HG02798 (cell line): ENCODE results near the gene ZBTB8OS.
A peak's percentile ranks its signal among the peaks of the same experiment; 100 is the strongest.
"Not testable (repeated sequence)": the region's sequence is repeated elsewhere in the genome, so short reads cannot be mapped to it uniquely, and the experiment has no call there.

ENCODE experiments used
- ATAC-seq: cut with Tn5 transposase; IDR thresholded peaks from one replicate; pipeline ENCODE4 v1.9.1; 2021; ENCODE audit warnings: mild to moderate bottlenecking; ENCODE audit not compliant: unreplicated experiment, poor library complexity

ZBTB8OS gene

GRCh38 chr1:32650248-32650751, at the start of gene ZBTB8OS:
Gene ZBTB8OS (minus strand): TSS chr1:32650550. CDS start chr1:32650529, 21 bp downstream.
- ATAC-seq, result peak; percentile 64

- not testable (repeated sequence) for ATAC-seq
These were observed 46.6 kb upstream of the ZBTB8OS start for GRCh38 chr1:32696996-32697395.

- no peak for ATAC-seq
These were observed 45.7 kb upstream of the ZBTB8OS start for GRCh38 chr1:32696041-32696440.

- no peak for ATAC-seq
These were observed 45.0 kb upstream of the ZBTB8OS start for GRCh38 chr1:32695098-32695904.

- no peak for ATAC-seq
These were observed 43.3 kb upstream of the ZBTB8OS start for GRCh38 chr1:32693455-32694174.

- no peak for ATAC-seq
These were observed 36.0 kb upstream of the ZBTB8OS start for GRCh38 chr1:32686387-32686786.

- ATAC-seq, result no peak
These were observed 35.1 kb upstream of the ZBTB8OS start for GRCh38 chr1:32685498-32685897.

GRCh38 chr1:32684167-32684811, 33.9 kb upstream of the ZBTB8OS start:
- no peak for ATAC-seq

- no peak for ATAC-seq
These were observed 33.0 kb upstream of the ZBTB8OS start for GRCh38 chr1:32683397-32683796.

- ATAC-seq, result no peak
These were observed 31.6 kb upstream of the ZBTB8OS start for GRCh38 chr1:32681999-32682398.

GRCh38 chr1:32681509-32681908, 31.2 kb upstream of the ZBTB8OS start:
- no peak for ATAC-seq

- no peak for ATAC-seq
These were observed 30.3 kb upstream of the ZBTB8OS start for GRCh38 chr1:32680642-32681041.

GRCh38 chr1:32679993-32680392, 29.6 kb upstream of the ZBTB8OS start:
- ATAC-seq, result not testable (repeated sequence)

- ATAC-seq, result no peak
These were observed 26.6 kb upstream of the ZBTB8OS start for GRCh38 chr1:32676945-32677344.

- ATAC-seq, result not testable (repeated sequence)
These were observed 18.4 kb upstream of the ZBTB8OS start for GRCh38 chr1:32668716-32669115.

GRCh38 chr1:32666901-32667566, 16.7 kb upstream of the ZBTB8OS start:
- no peak for ATAC-seq

GRCh38 chr1:32665915-32666314, 15.6 kb upstream of the ZBTB8OS start:
- ATAC-seq, result no peak

GRCh38 chr1:32659581-32659980, 9.2 kb upstream of the ZBTB8OS start:
- ATAC-seq, result no peak

GRCh38 chr1:32652244-32652962, 2.1 kb upstream of the ZBTB8OS start:
- no peak for ATAC-seq
